ENCODE data around the gene C2orf15. TPM values are rescaled to one million over a fixed set of nuclear protein-coding genes. Genes with fewer than 3 reads are reported as not detected.

Gene C2orf15
- polyA plus RNA-seq, 1 donor from 2014 or later = 12.8 TPM

GRCh38 chr2:99198103-99198841, 56.8 kb downstream of the C2orf15 start:
- Histone ChIP-seq H3K79me2 (replicated peaks; ENCODE audit: insufficient read depth, low read length) (peaks cover 3% of the 10 kb centered on the region), H3K4me2 (ENCODE audit: low read length) (no peak overlapping the region), H3K9me2 (ENCODE audit: insufficient read depth, low read length) (no peaks in the 10 kb centered on the region), H3K4me3 (ENCODE audit: low read length) (no peak overlapping the region), H3K27ac (ENCODE audit: low read length) (no peak overlapping the region), H3K27me3 (ENCODE audit: insufficient read depth, low read depth, low read length) (no peaks in the 10 kb centered on the region), H4K20me1 (ENCODE audit: insufficient read depth) (no peaks in the 10 kb centered on the region), H2AFZ (ENCODE audit: low read depth, low read length) (no peak overlapping the region), H3F3A (ENCODE audit: insufficient read depth, low read length, poor library complexity, severe bottlenecking) (no peaks in the 10 kb centered on the region), H3K9ac (ENCODE audit: low read length) (no peak overlapping the region), H3K9me3 (ENCODE audit: low read length) (no peaks in the 10 kb centered on the region), H3K36me3 (ENCODE audit: insufficient read depth, low read length) (peaks cover 5% of the 10 kb centered on the region)
- TF ChIP-seq RAD21 (conservative IDR thresholded peaks at IDR 0.05) (no peak), SMC3 (conservative IDR thresholded peaks at IDR 0.05; ENCODE audit: poor library complexity) (no peak), TAF1 (IDR thresholded peaks at IDR 0.05; ENCODE audit: low read depth) (no peak), MXI1 (conservative IDR thresholded peaks at IDR 0.05; ENCODE audit: poor library complexity, severe bottlenecking) (no peak), EP300 (conservative IDR thresholded peaks at IDR 0.05; ENCODE audit: poor library complexity, severe bottlenecking) (no peak), CTCF (IDR thresholded peaks at IDR 0.05; ENCODE audit: poor library complexity, severe bottlenecking) (no peak), EZH2 (IDR thresholded peaks at IDR 0.05; ENCODE audit: borderline replicate concordance, insufficient read depth, low read length, poor library complexity, severe bottlenecking) (no peak), POLR2AphosphoS5 (IDR thresholded peaks at IDR 0.05) (no peak)
- TF ChIP-seq, protein P1, sequence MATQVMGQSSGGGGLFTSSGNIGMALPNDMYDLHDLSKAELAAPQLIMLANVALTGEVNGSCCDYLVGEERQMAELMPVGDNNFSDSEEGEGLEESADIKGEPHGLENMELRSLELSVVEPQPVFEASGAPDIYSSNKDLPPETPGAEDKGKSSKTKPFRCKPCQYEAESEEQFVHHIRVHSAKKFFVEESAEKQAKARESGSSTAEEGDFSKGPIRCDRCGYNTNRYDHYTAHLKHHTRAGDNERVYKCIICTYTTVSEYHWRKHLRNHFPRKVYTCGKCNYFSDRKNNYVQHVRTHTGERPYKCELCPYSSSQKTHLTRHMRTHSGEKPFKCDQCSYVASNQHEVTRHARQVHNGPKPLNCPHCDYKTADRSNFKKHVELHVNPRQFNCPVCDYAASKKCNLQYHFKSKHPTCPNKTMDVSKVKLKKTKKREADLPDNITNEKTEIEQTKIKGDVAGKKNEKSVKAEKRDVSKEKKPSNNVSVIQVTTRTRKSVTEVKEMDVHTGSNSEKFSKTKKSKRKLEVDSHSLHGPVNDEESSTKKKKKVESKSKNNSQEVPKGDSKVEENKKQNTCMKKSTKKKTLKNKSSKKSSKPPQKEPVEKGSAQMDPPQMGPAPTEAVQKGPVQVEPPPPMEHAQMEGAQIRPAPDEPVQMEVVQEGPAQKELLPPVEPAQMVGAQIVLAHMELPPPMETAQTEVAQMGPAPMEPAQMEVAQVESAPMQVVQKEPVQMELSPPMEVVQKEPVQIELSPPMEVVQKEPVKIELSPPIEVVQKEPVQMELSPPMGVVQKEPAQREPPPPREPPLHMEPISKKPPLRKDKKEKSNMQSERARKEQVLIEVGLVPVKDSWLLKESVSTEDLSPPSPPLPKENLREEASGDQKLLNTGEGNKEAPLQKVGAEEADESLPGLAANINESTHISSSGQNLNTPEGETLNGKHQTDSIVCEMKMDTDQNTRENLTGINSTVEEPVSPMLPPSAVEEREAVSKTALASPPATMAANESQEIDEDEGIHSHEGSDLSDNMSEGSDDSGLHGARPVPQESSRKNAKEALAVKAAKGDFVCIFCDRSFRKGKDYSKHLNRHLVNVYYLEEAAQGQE (IDR thresholded peaks at IDR 0.05; ENCODE audit: borderline replicate concordance) = no peak

GRCh38 chr2:99200076-99200800, 58.7 kb downstream of the C2orf15 start:
- no peak overlapping the region for H3K9ac ChIP-seq (ENCODE audit: low read length)
- no peaks in the 10 kb centered on the region for H4K20me1 ChIP-seq (ENCODE audit: insufficient read depth)
- no peak overlapping the region for H3K27ac ChIP-seq (ENCODE audit: low read length)
- peaks cover 5% of the 10 kb centered on the region for H3K36me3 ChIP-seq (ENCODE audit: insufficient read depth, low read length)
- TF ChIP-seq SMC3 (conservative IDR thresholded peaks at IDR 0.05; ENCODE audit: poor library complexity) = no peak
- TF ChIP-seq, protein P1 (IDR thresholded peaks at IDR 0.05; ENCODE audit: borderline replicate concordance) = no peak
- no peak for TF ChIP-seq POLR2AphosphoS5 (IDR thresholded peaks at IDR 0.05)
- TF ChIP-seq EZH2 (IDR thresholded peaks at IDR 0.05; ENCODE audit: borderline replicate concordance, insufficient read depth, low read length, poor library complexity, severe bottlenecking) = no peak
- TF ChIP-seq TAF1 (IDR thresholded peaks at IDR 0.05; ENCODE audit: low read depth) = no peak
- TF ChIP-seq EP300 (conservative IDR thresholded peaks at IDR 0.05; ENCODE audit: poor library complexity, severe bottlenecking) = no peak
- no peak for TF ChIP-seq MXI1 (conservative IDR thresholded peaks at IDR 0.05; ENCODE audit: poor library complexity, severe bottlenecking)
- no peak for TF ChIP-seq CTCF (IDR thresholded peaks at IDR 0.05; ENCODE audit: poor library complexity, severe bottlenecking)
- no peak for TF ChIP-seq RAD21 (conservative IDR thresholded peaks at IDR 0.05)
- H3K79me2 ChIP-seq (replicated peaks; ENCODE audit: insufficient read depth, low read length) = no peaks in the 10 kb centered on the region
- no peak overlapping the region for H3K4me3 ChIP-seq (ENCODE audit: low read length)
- H3K4me2 ChIP-seq (ENCODE audit: low read length) = no peak overlapping the region
- H2AFZ ChIP-seq (ENCODE audit: low read depth, low read length) = no peak overlapping the region
- no peaks in the 10 kb centered on the region for H3K27me3 ChIP-seq (ENCODE audit: insufficient read depth, low read depth, low read length)
- no peaks in the 10 kb centered on the region for H3K9me2 ChIP-seq (ENCODE audit: insufficient read depth, low read length)
- H3F3A ChIP-seq (ENCODE audit: insufficient read depth, low read length, poor library complexity, severe bottlenecking) = no peaks in the 10 kb centered on the region
- no peaks in the 10 kb centered on the region for H3K9me3 ChIP-seq (ENCODE audit: low read length)
